HG02678 (cell line): Measurements from ENCODE around the gene MRPL44.

Experiments used
- ATAC-seq: cut with Tn5 transposase; IDR thresholded peaks from one replicate; pipeline ENCODE4 v1.9.1; 2021; ENCODE audit warnings: mild to moderate bottlenecking, moderate library complexity; ENCODE audit not compliant: unreplicated experiment

The MRPL44 gene

DNA sequence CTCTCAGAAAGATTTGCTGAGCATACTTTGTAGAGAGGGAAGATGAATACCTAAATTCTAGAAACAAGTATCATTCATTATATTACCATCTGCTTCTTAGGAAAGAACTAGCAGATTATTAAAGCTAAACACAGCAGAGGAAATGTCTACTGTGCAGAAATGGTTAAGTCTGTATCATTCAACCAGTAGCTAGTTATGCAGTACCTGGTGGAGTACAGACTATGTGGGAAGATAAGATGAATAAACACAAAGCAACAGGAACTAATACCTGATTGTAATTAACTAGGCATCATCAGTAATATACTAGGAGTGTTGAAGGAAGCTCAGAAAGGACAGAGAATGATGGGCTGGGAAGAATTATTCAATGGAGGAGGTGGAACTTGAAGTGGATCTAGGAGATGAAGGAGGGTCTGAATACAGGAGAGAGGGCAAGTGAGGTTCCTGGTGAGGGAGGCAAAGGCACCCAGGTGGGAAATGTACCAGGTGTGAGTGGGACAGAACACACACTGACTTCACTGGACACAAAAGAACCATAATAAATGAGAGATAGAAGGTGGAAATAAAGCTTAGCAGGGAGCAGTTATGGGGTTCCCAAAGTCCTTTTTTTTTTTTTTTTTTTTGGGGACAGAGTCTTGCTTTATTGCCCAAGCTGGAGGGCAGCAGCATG is 21.7 kb upstream of the MRPL44 start:
- no peak for ATAC-seq

DNA sequence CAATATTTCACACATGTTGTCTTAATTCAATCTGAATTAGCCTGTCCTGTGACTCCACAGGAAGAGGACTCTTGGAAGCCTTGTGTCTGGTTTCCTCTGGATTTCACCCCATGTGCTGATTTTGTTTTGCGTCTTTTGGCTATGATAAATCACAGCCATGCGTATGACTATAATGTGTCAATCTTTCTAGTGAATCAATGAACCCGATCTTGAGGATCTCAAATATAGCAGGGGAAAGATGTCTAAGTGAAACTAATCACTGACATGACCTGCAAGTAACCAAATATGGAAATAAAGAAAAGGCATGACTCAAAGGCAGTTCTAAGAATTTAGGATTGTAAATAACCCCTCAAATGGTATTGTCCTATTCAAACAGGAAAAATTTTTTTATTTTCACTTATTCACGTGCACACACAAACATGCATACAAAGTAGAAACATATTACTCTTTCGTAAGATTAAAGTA is 20.4 kb upstream of the MRPL44 start:
- no peak for ATAC-seq

DNA sequence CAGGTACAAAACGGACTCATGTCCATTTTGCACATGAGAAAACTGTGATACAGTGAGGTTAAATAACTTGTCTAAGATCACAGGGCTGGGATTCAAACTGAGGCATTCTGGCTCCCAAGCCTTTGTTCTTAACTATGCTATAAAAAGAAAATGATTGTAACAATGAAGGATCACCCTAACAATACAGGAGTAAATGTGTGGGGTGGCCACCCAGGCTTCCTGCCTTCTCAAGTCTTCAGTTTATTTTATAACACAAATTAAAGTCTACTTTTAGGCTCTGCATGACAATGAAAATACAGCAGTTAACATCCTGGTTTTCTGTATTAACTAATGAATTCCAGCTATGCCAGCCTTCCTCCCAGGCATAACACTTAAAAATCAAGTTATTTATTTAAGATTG is 19.7 kb upstream of the MRPL44 start:
- ATAC-seq: no peak

DNA sequence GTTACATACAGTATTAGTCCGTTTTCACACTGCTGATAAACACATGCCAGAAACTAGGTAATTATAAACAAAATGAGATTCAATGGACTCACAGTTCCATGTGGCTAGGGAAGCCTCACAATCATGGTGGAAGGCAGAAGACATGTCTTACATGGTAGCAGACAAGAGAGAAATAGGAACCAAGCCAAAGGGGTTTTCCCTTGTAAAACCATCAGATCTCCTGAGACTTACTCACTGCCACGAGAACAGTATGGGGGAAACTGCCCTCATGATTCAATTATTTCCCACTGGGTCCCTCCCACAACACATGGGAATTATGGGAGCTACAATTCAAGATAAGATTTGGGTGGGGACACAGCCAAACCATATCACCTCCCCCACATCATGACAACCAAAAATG is 17.8 kb upstream of the MRPL44 start:
- peak; percentile 30 for ATAC-seq

DNA sequence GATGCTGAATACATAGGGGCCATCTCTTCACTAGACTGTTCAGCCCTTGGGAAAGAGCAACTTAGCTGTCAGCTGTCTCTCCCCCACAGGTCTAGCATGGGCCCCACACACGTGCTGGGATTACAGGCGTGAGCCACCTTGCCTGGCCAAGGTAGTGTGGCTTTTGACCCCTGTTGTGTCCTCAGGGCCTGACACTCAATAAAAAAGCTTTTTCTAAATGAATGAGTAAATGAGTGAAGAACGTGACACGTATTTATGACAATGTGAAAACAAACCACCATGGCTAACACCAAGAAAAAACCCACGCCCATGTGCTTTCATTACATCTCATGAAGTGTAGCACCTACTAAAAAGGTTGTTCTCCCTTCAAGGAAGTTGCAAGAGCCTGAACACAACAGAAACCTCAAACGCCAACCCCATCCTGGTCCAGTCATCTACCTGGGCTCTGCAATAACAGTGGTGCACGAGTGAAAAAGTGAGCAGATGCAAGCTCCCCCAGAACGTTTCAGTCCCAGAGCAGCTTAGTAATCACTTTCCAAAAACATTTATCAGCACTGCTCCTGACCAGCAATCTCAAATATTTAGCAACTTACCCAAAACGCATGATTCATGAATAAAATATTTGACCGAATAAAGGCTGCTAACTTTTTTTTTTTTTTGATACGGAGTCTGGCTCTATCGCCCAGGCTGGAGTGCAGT is 15.5 kb upstream of the MRPL44 start:
- peak; percentile 40 for ATAC-seq

DNA sequence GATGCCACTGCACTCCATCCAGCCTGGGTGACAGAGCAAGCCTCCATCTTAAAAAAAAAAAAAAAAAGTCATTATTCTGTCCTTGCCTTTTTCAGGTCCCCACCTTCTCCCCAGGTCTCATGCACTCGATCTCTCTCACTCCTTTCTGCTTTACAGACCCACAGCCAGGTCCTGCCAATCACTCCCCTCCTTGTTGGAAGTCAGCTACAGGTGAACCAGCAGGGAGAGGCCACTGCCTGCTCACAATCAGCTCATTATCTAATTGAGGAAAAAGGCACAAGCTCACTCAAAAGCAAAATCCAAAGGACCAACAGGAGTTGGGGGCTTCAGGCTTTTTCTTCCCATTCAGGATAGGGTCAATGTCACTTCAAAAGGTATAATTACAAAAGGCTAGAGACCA is 14.1 kb upstream of the MRPL44 start:
- ATAC-seq: no peak

DNA sequence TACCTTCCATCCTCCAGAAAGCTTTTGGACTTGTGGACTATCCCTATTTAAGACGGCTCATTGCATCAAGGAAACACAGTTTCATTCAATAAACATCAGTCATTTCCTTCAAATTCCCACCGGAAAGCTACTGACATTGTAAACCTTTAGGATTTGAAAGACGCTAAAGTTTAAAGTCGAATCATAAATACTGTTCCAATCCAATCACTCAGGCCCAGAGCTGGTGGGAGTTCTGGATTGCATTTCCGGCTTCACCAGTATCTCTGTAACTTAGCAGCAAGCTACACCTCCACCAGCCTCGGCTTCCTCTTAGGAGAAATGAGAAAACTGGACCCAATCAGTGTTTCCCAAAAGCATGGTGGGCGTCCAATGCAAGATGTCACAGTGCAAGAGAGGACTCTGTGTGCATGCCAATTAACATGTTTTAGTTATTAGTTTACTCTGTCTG is 13.7 kb upstream of the MRPL44 start:
- ATAC-seq: no peak

DNA sequence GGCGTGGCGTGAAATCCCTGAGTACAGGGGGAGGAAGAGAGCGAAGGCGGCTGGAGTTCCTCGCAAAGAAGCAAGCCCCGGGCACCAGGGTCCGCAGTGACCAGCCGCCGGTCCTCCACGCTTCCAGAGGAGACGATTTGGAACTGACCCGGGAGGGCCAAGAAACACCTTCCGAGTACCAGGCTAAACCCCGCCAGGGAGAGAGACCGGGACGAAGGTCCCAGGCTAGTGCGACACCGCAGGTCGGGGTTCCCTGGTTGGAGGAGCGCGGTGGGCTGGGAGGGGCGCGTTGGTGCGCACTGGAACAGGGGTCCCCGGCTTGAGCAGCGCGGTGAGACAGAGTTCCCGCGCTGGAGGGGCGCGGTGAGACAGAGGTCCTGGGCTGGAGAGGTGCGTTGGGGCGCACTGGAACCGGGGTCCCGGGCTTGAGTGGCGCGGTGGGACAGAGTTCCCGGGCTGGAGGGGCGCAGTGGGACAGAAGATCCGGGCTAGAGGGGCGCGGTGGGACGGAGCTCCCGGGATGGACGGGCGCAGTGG is 13.0 kb upstream of the MRPL44 start:
- no peak for ATAC-seq

DNA sequence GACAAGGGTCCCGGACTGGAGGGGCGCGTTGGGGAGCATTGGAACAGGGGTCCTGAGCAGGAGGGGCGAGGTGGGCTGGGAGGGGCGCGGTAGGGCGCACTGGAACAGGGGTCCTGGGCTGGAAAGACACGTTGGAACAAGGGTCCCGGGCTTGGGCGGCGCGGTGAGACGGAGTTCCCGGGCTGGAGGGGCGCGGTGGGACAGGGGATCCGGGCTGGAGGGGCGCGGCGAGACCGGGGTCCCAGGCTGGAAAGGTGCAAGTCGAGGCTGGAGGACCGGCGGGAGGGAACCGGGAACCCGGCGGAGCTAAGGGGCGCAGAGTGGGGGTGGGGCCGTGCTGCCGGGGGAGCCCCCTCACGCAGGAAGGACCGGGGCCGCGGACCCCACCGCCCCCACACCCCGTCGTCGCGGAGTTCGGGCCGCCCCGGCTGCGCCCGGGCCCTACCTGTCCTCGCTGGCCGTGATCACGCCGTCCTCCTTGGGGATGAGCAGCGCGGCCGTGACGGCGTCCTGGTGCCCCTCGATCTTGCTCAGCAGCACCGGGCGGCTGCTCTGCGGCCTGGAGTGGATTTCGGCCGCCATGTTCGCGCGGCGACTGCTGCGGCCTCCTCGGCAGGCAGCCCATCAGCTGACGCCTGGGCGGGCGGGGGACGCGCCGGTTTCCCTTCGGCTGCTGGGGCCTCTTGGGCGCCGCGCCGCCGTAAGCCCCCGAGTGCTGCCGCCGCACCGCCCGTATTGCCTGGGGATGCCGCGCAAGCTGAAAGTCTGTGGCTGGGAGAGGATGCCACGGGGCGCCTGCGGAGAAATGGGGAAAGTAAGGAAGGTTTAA is 12.3 kb upstream of the MRPL44 start, which contains the start of gene WDFY1:
Gene WDFY1 (minus strand): TSS at position 633 of the 829 bp plus-strand sequence. CDS start 51 bp downstream, at position 582.
- peak; percentile 77 for ATAC-seq

DNA sequence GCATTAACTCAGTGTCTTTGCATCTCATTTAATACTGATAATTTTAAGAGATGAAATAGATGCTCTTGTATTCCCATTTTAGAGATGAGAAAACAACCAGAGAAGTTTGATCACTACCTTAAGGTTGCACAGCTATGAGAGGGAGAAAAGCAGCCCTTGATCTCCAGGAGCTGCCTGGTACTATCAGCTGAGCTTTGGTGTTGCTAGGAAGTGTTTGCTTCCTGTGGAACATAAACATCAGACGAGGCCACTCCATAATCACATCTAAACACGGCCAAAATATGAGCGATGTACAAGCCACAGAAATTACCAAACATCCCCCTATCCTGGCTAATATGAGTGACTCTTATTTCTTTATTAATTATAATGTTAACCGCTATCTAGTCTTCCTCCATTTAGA is 11.5 kb upstream of the MRPL44 start:
- no peak for ATAC-seq

DNA sequence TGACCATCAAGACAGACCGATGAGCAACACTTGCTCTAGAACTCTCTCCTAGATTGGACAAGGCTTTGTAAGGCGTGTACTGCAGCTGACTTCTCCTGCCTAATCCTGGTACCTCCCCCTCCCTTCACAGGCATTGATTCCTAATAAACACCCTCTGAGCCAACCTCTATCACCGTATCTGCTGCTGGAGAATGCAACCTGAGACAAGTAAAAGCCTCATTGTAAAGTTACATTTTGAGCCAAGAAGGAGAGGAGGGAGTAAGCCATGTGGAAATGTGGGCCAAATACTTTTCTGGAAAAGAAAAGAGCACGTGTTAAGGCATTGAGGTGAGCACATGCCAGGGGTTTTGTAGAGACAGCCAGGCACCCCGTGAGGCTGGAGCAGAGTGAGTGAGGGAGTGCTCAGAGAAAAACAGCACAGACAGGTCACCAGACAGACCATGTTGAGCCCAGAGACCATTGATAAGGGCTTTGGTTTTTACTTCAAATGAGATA is 9.5 kb upstream of the MRPL44 start:
- no peak for ATAC-seq

DNA sequence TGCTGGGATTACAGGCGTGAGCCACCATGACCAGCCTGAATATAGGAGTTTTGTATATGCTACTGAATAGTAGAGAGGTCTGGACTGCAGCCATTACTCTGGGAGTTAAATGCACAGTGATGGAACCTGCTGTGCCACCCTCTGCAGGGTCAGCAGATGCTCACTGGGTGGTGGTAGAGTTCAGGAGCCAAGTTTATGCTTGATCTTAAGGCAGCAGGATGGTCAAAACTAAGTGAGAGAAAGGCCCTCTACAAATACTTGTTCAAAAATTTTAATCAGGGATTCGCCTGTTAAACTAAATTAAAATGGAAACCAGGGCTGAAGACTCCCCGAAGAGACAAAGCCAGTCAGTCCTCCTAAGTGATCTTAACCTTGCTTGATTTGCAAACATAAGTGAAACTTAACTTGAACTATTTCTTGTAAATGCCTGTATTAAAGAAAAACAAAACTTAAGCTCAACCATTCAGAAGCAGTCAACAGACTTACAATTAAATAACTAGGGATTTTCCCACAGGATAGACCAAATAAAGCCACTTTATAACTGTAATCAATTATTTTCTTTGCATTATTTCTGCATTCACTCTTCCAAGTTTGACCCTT is 7.9 kb upstream of the MRPL44 start:
- ATAC-seq: no peak

DNA sequence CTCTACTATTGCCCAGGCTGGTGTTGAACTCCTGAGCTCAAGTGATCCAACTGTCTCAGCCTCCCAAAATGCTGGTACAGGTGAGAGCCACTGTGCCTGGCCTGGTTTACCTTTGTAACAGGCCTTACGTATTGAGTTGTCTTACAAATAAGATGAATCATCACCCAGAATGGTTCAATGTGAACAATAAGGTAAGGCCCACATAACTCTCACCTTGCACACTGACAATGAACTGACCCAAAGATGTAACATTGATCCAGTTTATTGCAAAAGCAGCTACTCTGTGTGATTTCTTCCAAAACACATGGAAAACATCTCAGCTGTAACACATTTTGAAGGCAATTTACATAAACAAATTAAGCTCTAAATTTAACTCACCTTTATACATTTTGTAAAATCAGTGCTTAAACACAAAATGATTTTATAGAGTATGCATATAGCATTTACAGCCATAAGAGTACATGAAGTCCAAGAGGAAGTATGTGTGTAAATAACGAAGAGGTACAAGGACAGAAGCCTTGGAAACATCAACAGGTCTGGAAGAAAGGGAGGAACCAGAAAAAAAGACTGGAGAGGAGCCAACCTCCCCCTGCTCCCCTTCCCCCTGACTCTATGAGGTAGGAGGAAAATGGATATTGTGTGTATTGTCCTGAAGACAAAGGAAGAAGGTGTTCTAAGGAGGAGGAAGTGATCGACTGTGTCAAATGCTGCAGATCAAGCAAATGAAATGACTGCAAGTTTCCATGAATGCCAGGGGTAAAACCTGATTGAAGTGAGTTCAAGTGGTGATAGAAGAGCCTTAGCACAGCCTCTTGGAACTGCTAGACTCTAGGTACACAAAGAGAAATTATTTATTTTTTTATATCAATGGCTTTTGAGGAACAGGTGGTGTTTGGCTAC is 6.6 kb upstream of the MRPL44 start:
- ATAC-seq: no peak

DNA sequence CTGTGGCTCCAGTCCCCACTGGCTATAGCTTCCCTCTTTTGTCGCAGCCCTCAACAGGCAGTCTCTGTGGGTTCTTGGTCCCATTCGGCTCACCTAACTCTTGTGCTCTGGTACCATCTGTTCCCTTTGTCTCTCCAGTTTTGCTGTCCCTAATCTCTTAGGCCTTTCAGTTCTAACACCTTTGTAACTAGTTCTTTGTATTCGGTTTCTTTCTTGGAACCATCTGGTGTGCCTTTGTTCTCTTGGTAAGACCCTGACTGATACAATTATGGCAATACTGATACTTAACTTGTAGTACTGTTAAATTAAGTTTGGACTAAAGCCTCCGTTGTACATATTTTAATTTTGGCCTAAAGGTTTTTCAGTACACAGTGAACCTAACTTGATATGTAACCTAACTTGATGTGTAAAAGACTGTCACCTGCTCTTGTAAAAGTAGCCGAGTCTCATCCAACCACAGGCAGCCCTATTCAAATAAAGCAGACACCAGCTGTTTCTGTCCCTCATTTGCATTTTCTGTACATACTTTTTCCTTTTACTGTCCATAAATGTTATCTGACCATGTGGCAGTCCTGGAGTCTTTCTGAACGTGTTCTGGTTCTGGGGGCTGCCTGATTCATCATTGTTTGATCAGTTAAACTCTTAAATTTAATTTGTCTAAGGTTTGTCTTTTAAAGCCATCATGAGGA is 4.8 kb upstream of the MRPL44 start:
- peak; percentile 52 for ATAC-seq

DNA sequence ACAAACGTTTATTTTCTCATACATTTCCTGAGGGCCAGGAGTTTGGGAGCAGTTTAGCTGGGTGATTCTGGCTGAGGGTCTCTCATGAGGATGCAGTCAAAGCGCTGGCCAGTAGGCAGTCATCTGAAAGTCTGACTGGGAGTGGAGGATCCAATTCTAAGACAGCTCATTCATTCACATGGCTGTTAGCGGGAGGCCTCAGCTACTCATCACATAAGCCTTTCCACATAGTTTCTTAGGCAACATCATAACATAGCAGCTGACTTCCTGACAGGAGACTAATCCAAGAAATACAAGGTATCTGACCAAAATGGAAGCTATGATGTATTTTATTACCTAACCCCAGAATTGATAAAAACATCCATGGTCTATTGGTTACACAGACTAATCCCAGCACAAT is 2.9 kb upstream of the MRPL44 start:
- ATAC-seq: no peak

DNA sequence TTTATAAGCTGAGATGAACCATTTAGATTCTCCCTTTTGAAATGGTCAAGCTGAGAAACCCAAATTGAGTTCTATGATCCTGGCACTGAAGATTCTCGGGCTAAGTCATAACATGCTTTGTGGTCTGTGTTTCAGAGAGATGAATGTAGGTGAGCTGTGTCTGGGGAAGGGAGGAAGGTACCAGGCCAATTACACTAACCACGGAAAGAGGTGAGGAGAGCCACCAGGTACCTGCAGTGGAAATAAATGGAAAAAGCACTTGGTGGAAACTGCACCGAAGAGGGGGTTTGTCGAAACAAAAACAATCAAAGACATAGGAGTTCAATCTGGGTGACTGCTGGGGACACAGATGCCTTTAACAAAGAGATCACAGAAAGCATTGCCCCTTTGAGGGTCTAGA is 963 bp upstream of the MRPL44 start:
- ATAC-seq: peak; percentile 31

DNA sequence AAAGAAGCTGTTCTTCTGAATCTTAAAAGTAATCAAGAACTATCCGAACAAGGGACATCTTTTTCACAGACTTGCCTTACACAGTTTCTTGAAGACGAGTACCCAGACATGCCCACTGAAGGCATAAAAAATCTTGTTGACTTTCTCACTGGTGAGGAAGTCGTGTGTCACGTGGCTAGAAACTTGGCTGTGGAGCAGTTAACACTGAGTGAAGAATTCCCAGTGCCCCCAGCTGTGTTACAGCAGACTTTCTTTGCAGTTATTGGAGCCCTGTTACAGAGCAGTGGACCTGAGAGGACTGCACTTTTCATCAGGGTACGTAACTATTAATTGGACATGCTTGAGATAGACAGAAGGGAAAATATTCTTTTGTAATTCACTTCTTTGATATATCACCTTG is 2.4 kb downstream of the MRPL44 start:
- ATAC-seq: no peak

DNA sequence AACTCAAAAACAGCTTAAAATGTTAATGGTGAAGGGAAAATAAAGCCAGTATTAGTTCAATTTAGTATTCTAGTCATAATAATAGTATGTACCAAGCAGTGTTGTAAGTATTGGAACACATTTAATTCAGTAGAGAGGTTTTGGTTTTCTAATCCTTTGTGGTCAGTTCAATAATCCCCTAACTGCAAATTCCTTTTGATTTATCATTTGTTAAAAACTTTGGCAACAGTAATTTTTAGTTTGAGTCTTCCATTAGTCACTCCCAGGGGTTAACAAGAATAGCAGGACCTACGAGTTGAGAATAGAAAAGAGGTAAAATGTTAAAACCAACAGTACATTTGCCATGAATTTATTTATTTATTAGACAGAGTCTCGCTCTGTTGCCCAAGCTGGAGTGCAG is 10.7 kb downstream of the MRPL44 start:
- no peak for ATAC-seq

DNA sequence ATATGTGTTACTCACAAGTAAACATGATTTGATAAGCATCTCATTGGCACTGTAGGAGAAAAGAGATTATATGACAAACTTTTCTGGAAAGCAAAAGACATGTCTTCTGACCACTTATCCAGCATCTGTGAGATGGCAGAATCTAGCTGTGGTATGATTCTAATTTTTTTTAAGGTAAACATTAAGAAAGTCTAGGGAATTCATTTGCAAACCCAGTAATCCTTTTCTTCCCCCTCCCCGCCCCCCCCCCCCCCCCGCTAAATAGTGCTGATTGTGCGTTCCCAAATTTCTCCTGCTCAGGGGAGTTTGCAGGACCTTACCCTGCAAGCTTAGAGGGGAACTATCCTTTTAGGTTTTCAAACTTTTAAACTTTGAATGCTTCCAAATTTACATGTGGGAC is 12.1 kb downstream of the MRPL44 start:
- no peak for ATAC-seq
